Measurements from ENCODE around the gene PYHIN1.

The PYHIN1 gene

DNA sequence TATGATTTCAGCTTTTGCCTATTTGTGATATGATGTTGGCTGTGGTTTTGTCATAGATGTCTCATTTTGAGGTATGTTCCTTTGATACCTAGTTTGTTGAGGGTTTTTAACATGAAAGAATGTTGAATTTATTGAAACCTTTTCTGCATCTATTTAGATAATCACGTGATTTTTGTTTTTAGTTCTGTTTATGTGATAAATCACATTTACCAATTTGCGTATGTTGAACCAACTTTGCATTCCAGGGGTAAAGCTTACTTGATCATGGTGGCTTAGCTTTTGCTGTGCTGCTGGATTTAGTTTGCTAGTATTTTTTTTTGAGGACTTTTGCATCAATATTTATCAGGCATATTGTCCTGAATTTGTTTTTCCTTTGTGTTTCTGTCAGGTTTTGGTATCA, 51.9 kb downstream of the PYHIN1 start:
- no peaks in the 10 kb centered on the region for H3K36me3 ChIP-seq (ENCODE audit: insufficient read depth, low read length)
- H3K9ac ChIP-seq (ENCODE audit: low read depth, low read length, poor library complexity, severe bottlenecking): no peak overlapping the region
- H3K4me3 ChIP-seq (ENCODE audit: low read length, poor library complexity, severe bottlenecking): no peak overlapping the region
- no peaks in the 10 kb centered on the region for H3K9me2 ChIP-seq (replicated peaks; ENCODE audit: low read depth, low read length)
- no peaks in the 10 kb centered on the region for H3K27me3 ChIP-seq (ENCODE audit: insufficient read depth, low read length, poor library complexity, severe bottlenecking)
- peaks cover 3% of the 10 kb centered on the region; the same call in 1 of the 2 replicates for H3K9me3 ChIP-seq (ENCODE audit: insufficient read depth, low read depth, low read length)
- no peaks in the 10 kb centered on the region for H3K4me1 ChIP-seq (ENCODE audit: insufficient read depth, low read length, poor library complexity, severe bottlenecking)
- TF ChIP-seq, protein P1, sequence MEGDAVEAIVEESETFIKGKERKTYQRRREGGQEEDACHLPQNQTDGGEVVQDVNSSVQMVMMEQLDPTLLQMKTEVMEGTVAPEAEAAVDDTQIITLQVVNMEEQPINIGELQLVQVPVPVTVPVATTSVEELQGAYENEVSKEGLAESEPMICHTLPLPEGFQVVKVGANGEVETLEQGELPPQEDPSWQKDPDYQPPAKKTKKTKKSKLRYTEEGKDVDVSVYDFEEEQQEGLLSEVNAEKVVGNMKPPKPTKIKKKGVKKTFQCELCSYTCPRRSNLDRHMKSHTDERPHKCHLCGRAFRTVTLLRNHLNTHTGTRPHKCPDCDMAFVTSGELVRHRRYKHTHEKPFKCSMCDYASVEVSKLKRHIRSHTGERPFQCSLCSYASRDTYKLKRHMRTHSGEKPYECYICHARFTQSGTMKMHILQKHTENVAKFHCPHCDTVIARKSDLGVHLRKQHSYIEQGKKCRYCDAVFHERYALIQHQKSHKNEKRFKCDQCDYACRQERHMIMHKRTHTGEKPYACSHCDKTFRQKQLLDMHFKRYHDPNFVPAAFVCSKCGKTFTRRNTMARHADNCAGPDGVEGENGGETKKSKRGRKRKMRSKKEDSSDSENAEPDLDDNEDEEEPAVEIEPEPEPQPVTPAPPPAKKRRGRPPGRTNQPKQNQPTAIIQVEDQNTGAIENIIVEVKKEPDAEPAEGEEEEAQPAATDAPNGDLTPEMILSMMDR (conservative IDR thresholded peaks at IDR 0.05; ENCODE audit: low read length): no peak
- no peak for TF ChIP-seq EZH2phosphoT487 (IDR thresholded peaks at IDR 0.05; ENCODE audit: borderline replicate concordance)
- H4K20me1 ChIP-seq (ENCODE audit: insufficient read depth, low read length, poor library complexity, severe bottlenecking): no peaks in the 10 kb centered on the region
- no peak overlapping the region for H3K4me2 ChIP-seq (ENCODE audit: low read depth, low read length, poor library complexity, severe bottlenecking)
- no peak overlapping the region for H2AFZ ChIP-seq (ENCODE audit: low read length)
- H3K79me2 ChIP-seq (ENCODE audit: insufficient read depth, low read length): no peaks in the 10 kb centered on the region
- no peaks in the 10 kb centered on the region for H3F3A ChIP-seq (ENCODE audit: low read depth)

DNA sequence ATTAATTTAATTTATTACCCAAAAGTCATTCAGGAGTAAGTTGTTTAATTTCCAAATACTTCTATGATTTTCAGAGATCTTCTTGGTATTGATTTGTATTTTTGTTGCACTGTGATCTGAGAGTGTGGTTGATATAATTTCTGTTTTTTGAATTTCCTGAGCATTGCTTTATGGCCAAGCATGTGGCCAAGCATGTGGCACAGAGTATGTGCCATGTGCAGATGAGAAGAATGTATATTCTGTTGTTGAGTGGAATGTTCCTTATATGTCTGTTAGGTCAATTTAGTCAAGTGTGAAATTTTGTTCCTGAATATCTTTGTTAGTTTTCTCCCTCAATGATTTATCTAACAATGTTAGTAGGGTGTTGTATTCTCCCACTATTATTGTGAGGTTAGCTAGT, 53.0 kb downstream of the PYHIN1 start:
- Histone ChIP-seq H3K4me3 (ENCODE audit: low read length, poor library complexity, severe bottlenecking) (no peak overlapping the region), H3K27me3 (ENCODE audit: insufficient read depth, low read length, poor library complexity, severe bottlenecking) (no peaks in the 10 kb centered on the region), H4K20me1 (ENCODE audit: insufficient read depth, low read length, poor library complexity, severe bottlenecking) (no peaks in the 10 kb centered on the region), H3K9me3 (ENCODE audit: insufficient read depth, low read depth, low read length) (peaks cover 3% of the 10 kb centered on the region; the same call in 1 of the 2 replicates), H3K4me2 (ENCODE audit: low read depth, low read length, poor library complexity, severe bottlenecking) (no peak overlapping the region), H3K9me2 (replicated peaks; ENCODE audit: low read depth, low read length) (no peaks in the 10 kb centered on the region), H3K79me2 (ENCODE audit: insufficient read depth, low read length) (no peaks in the 10 kb centered on the region), H3K4me1 (ENCODE audit: insufficient read depth, low read length, poor library complexity, severe bottlenecking) (no peaks in the 10 kb centered on the region), H3K9ac (ENCODE audit: low read depth, low read length, poor library complexity, severe bottlenecking) (no peak overlapping the region), H2AFZ (ENCODE audit: low read length) (no peak overlapping the region), H3F3A (ENCODE audit: low read depth) (no peaks in the 10 kb centered on the region), H3K36me3 (ENCODE audit: insufficient read depth, low read length) (no peaks in the 10 kb centered on the region)
- TF ChIP-seq, protein P1 (conservative IDR thresholded peaks at IDR 0.05; ENCODE audit: low read length): no peak
- TF ChIP-seq EZH2phosphoT487 (IDR thresholded peaks at IDR 0.05; ENCODE audit: borderline replicate concordance): no peak

DNA sequence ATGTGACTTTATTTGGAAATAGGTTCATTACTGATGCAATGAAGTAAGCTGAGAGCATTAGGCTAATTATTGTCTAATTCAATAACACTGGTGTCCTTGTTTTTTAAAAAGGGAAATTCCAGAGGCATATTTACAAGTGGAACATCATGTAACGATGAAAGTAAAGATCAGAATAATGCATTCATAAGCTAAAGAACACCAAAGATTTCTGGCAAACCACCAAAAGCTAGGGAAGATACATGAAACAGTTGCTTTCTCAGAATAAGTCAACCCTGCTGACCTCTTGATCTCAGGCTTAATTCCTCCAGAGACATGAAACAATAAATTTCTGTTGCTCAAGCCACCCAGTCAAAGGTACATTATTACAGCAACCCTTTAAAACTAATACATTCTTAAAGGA, 58.1 kb downstream of the PYHIN1 start:
- no peaks in the 10 kb centered on the region for H3K79me2 ChIP-seq (ENCODE audit: insufficient read depth, low read length)
- H3K4me2 ChIP-seq (ENCODE audit: low read depth, low read length, poor library complexity, severe bottlenecking): no peak overlapping the region
- H3K9ac ChIP-seq (ENCODE audit: low read depth, low read length, poor library complexity, severe bottlenecking): no peak overlapping the region
- TF ChIP-seq, protein P1 (conservative IDR thresholded peaks at IDR 0.05; ENCODE audit: low read length): no peak
- TF ChIP-seq EZH2phosphoT487 (IDR thresholded peaks at IDR 0.05; ENCODE audit: borderline replicate concordance): no peak
- no peaks in the 10 kb centered on the region for H3K27me3 ChIP-seq (ENCODE audit: insufficient read depth, low read length, poor library complexity, severe bottlenecking)
- H3F3A ChIP-seq (ENCODE audit: low read depth): no peaks in the 10 kb centered on the region
- H3K4me3 ChIP-seq (ENCODE audit: low read length, poor library complexity, severe bottlenecking): no peak overlapping the region
- no peaks in the 10 kb centered on the region for H3K9me3 ChIP-seq (ENCODE audit: insufficient read depth, low read depth, low read length)
- H3K36me3 ChIP-seq (ENCODE audit: insufficient read depth, low read length): no peaks in the 10 kb centered on the region
- no peaks in the 10 kb centered on the region for H3K4me1 ChIP-seq (ENCODE audit: insufficient read depth, low read length, poor library complexity, severe bottlenecking)
- H2AFZ ChIP-seq (ENCODE audit: low read length): no peak overlapping the region
- no peaks in the 10 kb centered on the region for H3K9me2 ChIP-seq (replicated peaks; ENCODE audit: low read depth, low read length)
- no peaks in the 10 kb centered on the region for H4K20me1 ChIP-seq (ENCODE audit: insufficient read depth, low read length, poor library complexity, severe bottlenecking)

All from Loucy (cell line).